Neutrophil (primary cell): ENCODE data around the gene CDKL4.

Experiments
- H3K27ac ChIP-seq: fragments of 200-600 bp; sonication (generic); 2 replicates; pipeline ENCODE4 v1.5.1; 2016; ENCODE audit warnings: mild to moderate bottlenecking, moderate library complexity
- H3K27me3 ChIP-seq: fragments of 200-600 bp; sonication (generic); 2 replicates; pipeline ENCODE4 v1.6.0; 2016; ENCODE audit warnings: mild to moderate bottlenecking
- H3K36me3 ChIP-seq: fragments of 200-600 bp; sonication (generic); 2 replicates; pipeline ENCODE4 v1.5.1; 2017
- H3K4me1 ChIP-seq, 2 experiments: fragments of 200-600 bp in 1 of 2; sonication (generic) in 1 of 2; 1 replicate in 1 of 2; 2 replicates in 1 of 2; pipeline versions ENCODE4 v1.5.1 to v1.6.1; 2013 to 2016; ENCODE audit warnings: low read depth in 1 of 2, low read length in 1 of 2, mild to moderate bottlenecking in 1 of 2, moderate library complexity in 1 of 2; ENCODE audit not compliant: control insufficient read depth in 1 of 2, insufficient read depth in 1 of 2
- H3K4me3 ChIP-seq, 2 experiments: fragments of 200-600 bp in 1 of 2; sonication (generic) in 1 of 2; 1 replicate in 1 of 2; 2 replicates in 1 of 2; pipeline ENCODE4 v1.5.1; 2013 to 2016; ENCODE audit warnings: low read depth in 1 of 2, low read length in 1 of 2, mild to moderate bottlenecking in 1 of 2, moderate library complexity in 1 of 2
- H3K9me3 ChIP-seq: fragments of 200-600 bp; sonication (generic); 2 replicates; pipeline ENCODE4 v1.5.1; 2016
- CTCF ChIP-seq: fragments of 200-600 bp; sonication (generic); IDR thresholded peaks from 2 replicates; pipeline ENCODE4 v1.5.1; 2016; ENCODE audit warnings: antibody characterized with exemption

The CDKL4 gene

GRCh38 chr2:39194686-39195085, 49.1 kb downstream of the CDKL4 start:
- Histone ChIP-seq H3K36me3 (no peaks in the 10 kb centered on the region), H3K4me3 (no peak overlapping the region), H3K27me3 (no peaks in the 10 kb centered on the region), H3K9me3 (no peaks in the 10 kb centered on the region), H3K27ac (no peak overlapping the region), H3K4me1 (no peaks in the 10 kb centered on the region)
- no peak for TF ChIP-seq CTCF

- Histone ChIP-seq H3K27ac (no peak overlapping the region), H3K4me1 (no peaks in the 10 kb centered on the region), H3K4me3 (no peak overlapping the region), H3K27me3 (no peaks in the 10 kb centered on the region), H3K36me3 (no peaks in the 10 kb centered on the region), H3K9me3 (no peaks in the 10 kb centered on the region)
- no peak for TF ChIP-seq CTCF
These were observed 54.7 kb downstream of the CDKL4 start for GRCh38 chr2:39188960-39189494.

- H3K27ac ChIP-seq = no peak overlapping the region
- no peak overlapping the region for H3K4me3 ChIP-seq
These were observed 60.1 kb downstream of the CDKL4 start for GRCh38 chr2:39183673-39184072.

GRCh38 chr2:39181297-39181696, 62.5 kb downstream of the CDKL4 start:
- Histone ChIP-seq H3K27ac (no peak overlapping the region), H3K27me3 (no peaks in the 10 kb centered on the region), H3K9me3 (no peaks in the 10 kb centered on the region), H3K4me3 (no peak overlapping the region), H3K36me3 (no peaks in the 10 kb centered on the region), H3K4me1 (no peaks in the 10 kb centered on the region)
- no peak for TF ChIP-seq CTCF

More at GRCh38 chr2:39183673-39184072, 60.1 kb downstream of the CDKL4 start:
- no peak for TF ChIP-seq CTCF
- Histone ChIP-seq H3K27me3 (no peaks in the 10 kb centered on the region), H3K36me3 (no peaks in the 10 kb centered on the region), H3K4me1 (no peaks in the 10 kb centered on the region), H3K9me3 (no peaks in the 10 kb centered on the region)

GRCh38 chr2:39179974-39180960, 63.5 kb downstream of the CDKL4 start:
- TF ChIP-seq CTCF = no peak
- no peak overlapping the region for H3K27ac ChIP-seq
- no peak overlapping the region for H3K4me3 ChIP-seq
- H3K9me3 ChIP-seq = no peaks in the 10 kb centered on the region
- H3K36me3 ChIP-seq = no peaks in the 10 kb centered on the region
- no peaks in the 10 kb centered on the region for H3K4me1 ChIP-seq
- H3K27me3 ChIP-seq = no peaks in the 10 kb centered on the region
